Spinal cord (tissue), 10 donors: ENCODE results near the gene SPAG7. TPM values are rescaled to one million over a fixed set of nuclear protein-coding genes. Genes with fewer than 3 reads are reported as not detected.
"Not testable (repeated sequence)": the region's sequence is repeated elsewhere in the genome, so short reads cannot be mapped to it uniquely, and the experiment has no call there.

Experiments
- DNase-seq, 6 donors: peaks; one replicate each; pipeline versions ENCODE4 v3.0.0 to v3.0.0-alpha.2; 2013 to 2015; ENCODE audit warnings: low spot score in 6 of 6, low read depth in 4 of 6
- H3K27ac ChIP-seq: one replicate; pipeline ENCODE4 v1.5.1; 2013; ENCODE audit warnings: low read depth, low read length, control low read depth
- H3K27me3 ChIP-seq: one replicate; pipeline ENCODE4 v1.6.1; 2013; ENCODE audit warnings: low read length; ENCODE audit not compliant: control insufficient read depth, insufficient read depth
- H3K36me3 ChIP-seq: one replicate; pipeline ENCODE4 v1.6.1; 2013; ENCODE audit warnings: low read length; ENCODE audit not compliant: control insufficient read depth, insufficient read depth
- H3K4me1 ChIP-seq: one replicate; pipeline ENCODE4 v1.6.1; 2013; ENCODE audit warnings: low read length; ENCODE audit not compliant: control insufficient read depth, insufficient read depth
- H3K4me3 ChIP-seq: one replicate; pipeline ENCODE4 v1.5.1; 2013; ENCODE audit warnings: low read depth, low read length, control low read depth
- H3K9me3 ChIP-seq: one replicate; pipeline ENCODE4 v1.6.1; 2013; ENCODE audit warnings: low read length; ENCODE audit not compliant: control insufficient read depth, insufficient read depth
- WGBS: methylation state at CpG from one replicate; pipeline ENCODE4 v1.1.5; 2013; ENCODE audit warnings: missing lambda C conversion rate; ENCODE audit not compliant: insufficient coverage; 5-methylcytosine and 5-hydroxymethylcytosine counted together
- polyA plus RNA-seq, 2 donors: library from polyadenylated mRNA; unstranded; fragments of 120-200 nt; gene quantifications; one replicate each; pipeline ENCODE4 v1.2.1, GENCODE V29; 2013; ENCODE audit not compliant: insufficient read length in 2 of 2
- total RNA-seq, 2 donors: library from RNA; depleted of rRNA in 1 of 2; stranded (reverse); fragments of 120-200 nt in 1 of 2; fragments of >200 nt in 1 of 2; gene quantifications; one replicate each; pipeline versions ENCODE4 v1.2.3 to v1.2.4, GENCODE V29; 2013 to 2014
- donor health status: healthy.

The SPAG7 gene
- total and polyA plus RNA-seq, 4 donors: 36.8 to 96.6 (median 89.9) TPM

DNA sequence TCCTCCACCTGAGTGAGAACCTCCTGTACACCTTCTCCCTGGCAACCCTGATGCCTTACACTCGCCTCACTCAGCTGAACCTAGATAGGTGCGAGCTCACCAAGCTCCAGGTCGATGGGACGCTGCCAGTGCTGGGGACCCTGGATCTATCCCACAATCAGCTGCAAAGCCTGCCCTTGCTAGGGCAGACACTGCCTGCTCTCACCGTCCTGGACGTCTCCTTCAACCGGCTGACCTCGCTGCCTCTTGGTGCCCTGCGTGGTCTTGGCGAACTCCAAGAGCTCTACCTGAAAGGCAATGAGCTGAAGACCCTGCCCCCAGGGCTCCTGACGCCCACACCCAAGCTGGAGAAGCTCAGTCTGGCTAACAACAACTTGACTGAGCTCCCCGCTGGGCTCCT, 34.9 kb downstream of the SPAG7 start:
- no peak for DNase-seq
- WGBS: 91% methylated on average over 12 of the region's 12 CpGs
- no peak overlapping the region for H3K4me3 ChIP-seq
- H3K27ac ChIP-seq: no peak overlapping the region
- H3K9me3 ChIP-seq: no peaks in the 10 kb centered on the region
- peaks cover 32% of the 10 kb centered on the region for H3K36me3 ChIP-seq
- no peaks in the 10 kb centered on the region for H3K27me3 ChIP-seq
- peaks cover 8% of the 10 kb centered on the region for H3K4me1 ChIP-seq

DNA sequence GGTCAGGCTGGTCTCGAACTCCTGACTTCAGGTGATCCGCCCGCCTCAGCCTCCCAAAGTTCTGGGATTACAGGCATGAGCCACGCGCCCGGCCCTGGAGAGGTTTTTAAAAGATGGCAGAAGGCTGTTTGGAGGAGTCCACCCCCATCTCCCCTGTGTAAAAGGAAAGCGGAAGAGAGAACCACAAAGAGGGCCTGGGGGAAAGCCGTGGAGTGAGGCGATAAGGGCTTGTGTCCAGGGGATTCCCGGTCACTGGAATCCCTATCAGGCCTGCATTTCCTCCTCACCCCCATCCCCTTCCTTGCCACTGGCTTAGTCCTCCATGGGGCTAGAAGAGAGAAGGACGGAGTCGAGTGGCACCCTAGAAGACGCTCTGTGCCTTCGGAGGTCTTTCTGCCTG, 35.7 kb downstream of the SPAG7 start, which contains the start of gene GP1BA:
Gene GP1BA, plus strand, starts transcription at position 315 of the 400 bp plus-strand sequence. CDS start 328 bp downstream, outside the sequence.
- H3K27me3 ChIP-seq: no peaks in the 10 kb centered on the region
- peaks cover 8% of the 10 kb centered on the region for H3K4me1 ChIP-seq
- H3K27ac ChIP-seq: no peak within 1 kb of the TSS
- no peak within 1 kb of the TSS for H3K4me3 ChIP-seq
- DNase-seq: no peak
- peaks cover 24% of the 10 kb centered on the region for H3K36me3 ChIP-seq
- 85% methylated on average over 8 of the region's 14 CpGs for WGBS
- H3K9me3 ChIP-seq: no peaks in the 10 kb centered on the region

GRCh38 chr17:4928881-4929280, 38.7 kb downstream of the SPAG7 start:
- Histone ChIP-seq H3K36me3 (peaks cover 3% of the 10 kb centered on the region), H3K4me3 (no peak overlapping the region), H3K9me3 (no peaks in the 10 kb centered on the region), H3K27ac (no peak overlapping the region), H3K4me1 (peaks cover under 1% of the 10 kb centered on the region), H3K27me3 (no peaks in the 10 kb centered on the region)
- DNase-seq: no peak
- WGBS: 92% methylated on average over 17 of the region's 18 CpGs

GRCh38 chr17:4926577-4927335, 40.9 kb downstream of the SPAG7 start:
- 91% methylated on average over 22 of the region's 24 CpGs for whole genome bisulfite sequencing
- not testable (repeated sequence) for DNase-seq

DNA sequence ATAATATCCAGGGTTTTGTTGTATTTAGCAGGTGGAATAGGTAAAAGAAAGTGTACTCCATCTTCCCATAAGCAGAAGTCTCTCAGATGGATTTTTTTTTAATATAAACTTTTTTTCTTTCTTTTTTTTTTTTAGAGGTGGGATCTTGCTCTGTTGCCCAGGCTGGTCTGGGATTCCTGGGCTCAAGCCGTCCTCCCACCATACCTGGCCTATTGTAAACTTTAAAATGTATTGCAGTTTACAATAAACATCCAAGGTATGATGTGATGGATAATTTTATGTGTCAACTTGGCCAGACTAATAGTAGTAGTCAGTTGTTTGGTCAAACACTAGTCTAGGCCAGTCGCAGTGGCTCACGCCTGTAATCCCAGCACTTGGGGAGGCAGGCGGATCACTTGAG, 46.3 kb downstream of the SPAG7 start:
- no peaks in the 10 kb centered on the region for H3K36me3 ChIP-seq

More at GRCh38 chr17:4926577-4927335, 40.9 kb downstream of the SPAG7 start:
- H3K27ac ChIP-seq, H3K4me3 ChIP-seq, H3K9me3 ChIP-seq, H3K27me3 ChIP-seq, H3K4me1 ChIP-seq, H3K36me3 ChIP-seq: not testable (repeated sequence)

GRCh38 chr17:4920351-4921048, 47.1 kb downstream of the SPAG7 start:
- no peak overlapping the region for H3K4me3 ChIP-seq
- no peaks in the 10 kb centered on the region for H3K36me3 ChIP-seq
- WGBS: 90% methylated on average over 2 of the region's 10 CpGs
- no peaks in the 10 kb centered on the region for H3K27me3 ChIP-seq
- no peak for DNase-seq
- no peaks in the 10 kb centered on the region for H3K4me1 ChIP-seq
- H3K9me3 ChIP-seq: no peaks in the 10 kb centered on the region
- H3K27ac ChIP-seq: no peak overlapping the region

More for the DNA sequence above, 46.3 kb downstream of the SPAG7 start:
- whole genome bisulfite sequencing: no CpG with 5 or more reads among the region's 4 CpGs
- no peak overlapping the region for H3K4me3 ChIP-seq
- no peaks in the 10 kb centered on the region for H3K27me3 ChIP-seq
- no peak overlapping the region for H3K27ac ChIP-seq
- DNase-seq: no peak
- H3K4me1 ChIP-seq: no peaks in the 10 kb centered on the region
- no peaks in the 10 kb centered on the region for H3K9me3 ChIP-seq

DNA sequence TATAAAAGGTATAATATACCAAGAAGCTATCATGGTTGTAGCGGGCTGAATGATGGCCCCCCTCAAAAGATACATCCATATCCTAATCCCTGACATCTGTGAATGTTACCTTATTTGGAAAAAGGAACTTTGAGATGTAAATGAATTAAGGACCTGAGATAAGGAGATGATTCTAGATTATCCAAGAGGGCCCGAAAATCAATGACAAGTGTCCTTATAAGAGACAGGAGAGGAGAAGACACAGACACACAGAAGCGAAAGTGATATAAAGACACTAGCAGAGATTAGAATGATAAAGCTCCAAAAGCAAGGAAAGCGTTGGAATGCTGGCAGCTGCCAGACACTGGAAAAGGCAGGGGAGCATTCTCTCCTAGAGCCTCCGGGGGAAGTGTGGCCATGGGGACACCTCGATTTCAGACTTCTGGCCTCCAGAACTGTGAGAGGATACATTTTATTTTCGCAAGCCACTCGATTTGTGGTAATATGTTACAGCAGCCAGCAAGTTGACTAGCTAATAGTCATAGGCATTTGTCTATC, 48.0 kb downstream of the SPAG7 start:
- Histone ChIP-seq H3K4me3 (no peak overlapping the region), H3K27me3 (no peaks in the 10 kb centered on the region), H3K9me3 (no peaks in the 10 kb centered on the region), H3K36me3 (no peaks in the 10 kb centered on the region), H3K4me1 (no peaks in the 10 kb centered on the region), H3K27ac (no peak overlapping the region)
- 65% methylated on average over 4 of the region's 8 CpGs for WGBS
- DNase-seq: no peak

DNA sequence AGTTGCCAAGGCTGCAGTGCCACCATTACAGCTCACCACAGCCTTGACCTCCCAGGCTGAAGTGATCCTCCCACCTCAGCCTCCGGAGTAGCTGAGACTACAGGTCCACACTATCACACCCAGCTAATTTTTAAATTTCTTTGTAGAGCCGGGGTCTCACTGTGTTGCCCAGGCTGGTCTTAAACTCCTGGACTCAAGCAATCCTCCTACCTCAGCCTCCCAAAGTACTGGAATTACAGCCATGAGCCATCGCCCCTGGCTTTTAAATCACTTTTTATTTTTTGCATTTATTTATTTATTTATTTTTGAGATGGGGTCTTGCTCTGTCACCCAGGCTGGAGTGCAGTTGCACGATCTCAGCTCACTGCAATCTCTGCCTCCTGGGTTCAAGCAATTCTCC, 53.1 kb downstream of the SPAG7 start:
- not testable (repeated sequence) for H3K27me3 ChIP-seq, H3K9me3 ChIP-seq, H3K36me3 ChIP-seq, H3K27ac ChIP-seq, H3K4me3 ChIP-seq, DNase-seq, H3K4me1 ChIP-seq
- WGBS: 97% methylated on average over 3 of the region's 4 CpGs

DNA sequence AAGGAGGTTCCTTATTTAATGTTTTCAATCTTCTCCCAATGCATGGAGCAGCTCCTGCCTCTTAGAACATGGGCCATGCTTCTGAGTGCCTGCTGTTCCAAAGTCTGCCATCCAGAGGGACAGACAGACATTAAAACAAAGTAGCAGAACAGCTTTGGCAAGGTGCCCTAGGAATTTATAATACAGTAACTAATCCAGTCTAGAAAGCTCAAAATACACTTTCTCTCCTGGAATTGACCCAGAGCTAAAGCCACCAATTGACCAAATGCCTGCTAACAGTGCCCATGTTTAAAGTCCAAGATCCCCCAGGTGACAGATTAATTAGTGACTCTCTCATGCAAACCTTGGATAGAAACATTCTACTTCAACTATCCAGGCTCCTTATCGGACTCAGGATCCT, 53.6 kb downstream of the SPAG7 start:
- no peaks in the 10 kb centered on the region for H3K36me3 ChIP-seq
- H3K27me3 ChIP-seq: no peaks in the 10 kb centered on the region
- no peak overlapping the region for H3K4me3 ChIP-seq
- WGBS: no CpG with 5 or more reads among the region's 1 CpG
- no peaks in the 10 kb centered on the region for H3K9me3 ChIP-seq
- DNase-seq: no peak
- H3K4me1 ChIP-seq: peaks cover 8% of the 10 kb centered on the region
- no peak overlapping the region for H3K27ac ChIP-seq
